ENCODE data around the gene PLXNB1.
"Not testable (repeated sequence)": the region's sequence is repeated elsewhere in the genome, so short reads cannot be mapped to it uniquely, and the experiment has no call there.

The PLXNB1 gene

DNA sequence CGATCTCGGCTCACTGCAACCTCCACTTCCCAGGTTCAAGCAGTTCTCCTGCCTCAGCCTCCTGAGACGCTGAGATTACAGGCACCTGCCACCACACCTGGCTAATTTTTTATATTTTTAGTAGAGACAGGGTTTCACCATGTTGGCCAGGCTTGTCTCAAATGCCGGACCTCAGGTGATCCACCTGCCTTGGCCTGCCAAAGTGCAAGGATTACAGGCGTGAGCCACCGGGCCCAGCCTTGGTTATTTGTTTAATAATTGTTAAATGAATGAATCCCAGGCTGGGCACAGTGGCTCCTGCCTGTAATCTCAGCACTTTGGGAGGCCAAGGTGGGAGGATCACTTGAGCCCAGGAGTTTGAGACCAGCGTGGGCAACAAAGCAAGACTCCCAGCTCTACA is 31.9 kb upstream of the PLXNB1 start:
- DNase-seq, result not testable (repeated sequence)

DNA sequence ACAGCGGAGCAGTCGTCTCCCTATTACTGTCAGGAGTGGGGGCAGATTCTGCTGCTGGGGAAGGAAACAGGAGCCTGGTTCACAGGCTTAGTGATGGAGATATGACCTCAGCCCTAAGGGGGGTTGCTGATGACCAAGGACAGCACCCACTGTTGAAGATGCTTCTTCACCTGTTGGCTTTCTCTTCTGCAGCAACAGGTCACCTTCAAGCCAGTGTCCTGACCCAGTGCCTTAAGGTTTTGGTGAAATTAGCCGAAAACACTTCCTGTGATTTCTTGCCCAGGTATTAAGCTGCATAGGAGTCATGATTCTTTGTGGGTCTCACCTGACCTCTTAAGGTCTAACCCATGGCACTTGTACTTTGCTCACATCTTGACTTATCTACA is 30.6 kb upstream of the PLXNB1 start:
- DNase-seq, result no peak

DNA sequence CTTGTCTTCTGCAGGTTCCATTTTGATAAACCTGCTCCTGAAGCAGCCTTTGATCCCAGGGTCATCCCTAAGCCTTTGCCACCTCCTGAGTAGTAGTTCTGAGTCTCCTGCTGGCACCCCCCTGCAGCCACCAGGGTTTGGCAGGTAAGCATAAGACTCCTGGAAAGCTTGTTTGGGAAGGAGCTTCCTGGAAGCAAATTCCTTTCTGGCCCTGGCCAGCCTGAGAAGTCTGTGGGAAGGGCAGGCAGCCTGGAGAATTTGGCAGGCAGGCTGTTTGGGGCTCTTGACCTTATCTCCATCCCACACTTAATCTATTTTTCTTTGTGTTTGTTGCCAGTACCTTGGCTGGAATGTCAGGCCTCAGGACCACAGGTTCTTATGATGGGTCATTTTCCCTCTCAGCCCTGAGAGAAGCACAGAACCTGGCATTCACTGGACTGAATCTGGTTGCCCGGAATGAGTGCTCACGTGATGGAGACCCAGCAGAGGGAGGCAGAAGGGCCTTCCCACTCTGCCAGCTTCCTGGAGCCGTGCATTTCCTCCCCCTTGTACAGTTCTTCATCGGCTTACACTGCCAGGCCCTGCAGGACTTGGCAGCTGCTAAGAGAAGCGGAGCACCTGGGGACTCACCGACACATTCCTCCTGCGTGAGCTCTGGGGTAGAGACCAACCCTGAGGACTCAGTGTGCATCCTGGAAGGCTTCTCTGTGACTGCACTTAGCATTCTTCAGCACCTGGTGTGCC is 30.1 kb upstream of the PLXNB1 start:
- no peak for DNase-seq

DNA sequence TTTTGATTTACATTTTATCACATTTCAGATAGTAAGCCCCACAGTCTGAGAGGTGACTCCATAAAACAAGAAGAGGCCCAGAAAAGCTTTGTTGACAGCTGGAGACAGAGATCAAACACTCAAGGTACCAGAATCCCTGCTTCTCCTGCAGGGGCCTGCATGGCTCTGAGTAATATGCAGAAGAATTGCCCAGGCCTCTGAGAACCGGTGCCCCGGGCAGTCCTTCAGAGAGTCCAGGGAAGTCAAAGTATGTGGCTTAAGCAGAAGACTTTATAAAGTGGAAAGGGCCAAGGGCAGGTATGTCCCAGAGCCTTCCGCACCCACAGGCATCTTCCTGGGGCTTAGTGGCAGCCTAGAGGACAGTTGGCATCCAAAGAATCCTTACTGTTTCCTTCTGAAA is 29.4 kb upstream of the PLXNB1 start:
- no peak for DNase-seq

DNA sequence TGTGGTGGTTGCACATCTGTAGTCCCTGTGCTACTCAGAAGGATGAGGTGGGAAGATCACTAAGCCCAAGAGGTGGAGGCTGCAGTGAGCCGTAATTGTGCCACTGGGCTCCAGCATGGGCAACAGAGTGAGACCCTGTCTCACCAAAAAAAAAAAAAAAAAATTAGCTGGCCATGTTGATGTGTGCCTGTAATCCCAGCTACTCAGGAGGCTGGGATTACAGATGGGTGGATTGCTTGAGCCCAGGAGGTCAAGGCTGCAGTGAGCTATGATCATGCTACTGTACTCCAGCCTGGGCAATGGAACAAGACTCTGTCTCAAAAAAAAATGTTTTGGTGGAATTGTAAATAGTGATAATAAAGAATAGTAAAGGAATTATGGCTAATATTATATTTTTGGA is 26.6 kb upstream of the PLXNB1 start:
- DNase-seq, result no peak

DNA sequence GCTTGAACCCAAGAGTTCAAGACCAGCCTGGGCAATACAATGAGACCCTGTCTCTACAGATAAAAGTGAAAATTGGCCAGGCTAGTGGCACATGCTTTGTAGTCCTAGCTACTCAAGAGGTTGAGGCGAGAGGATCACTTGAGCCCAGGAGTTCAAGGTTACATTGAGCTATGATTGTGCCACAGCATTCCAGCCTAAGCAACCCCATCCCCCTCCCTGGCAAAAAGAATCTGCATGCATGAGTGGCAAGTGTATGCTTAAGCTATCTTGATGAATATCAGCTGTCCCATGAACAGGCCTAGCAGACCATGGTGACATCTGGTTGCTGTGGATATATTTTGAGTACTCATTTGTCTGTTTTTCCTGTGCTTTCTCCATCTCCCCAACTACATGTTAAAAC is 21.4 kb upstream of the PLXNB1 start:
- no peak for DNase-seq

DNA sequence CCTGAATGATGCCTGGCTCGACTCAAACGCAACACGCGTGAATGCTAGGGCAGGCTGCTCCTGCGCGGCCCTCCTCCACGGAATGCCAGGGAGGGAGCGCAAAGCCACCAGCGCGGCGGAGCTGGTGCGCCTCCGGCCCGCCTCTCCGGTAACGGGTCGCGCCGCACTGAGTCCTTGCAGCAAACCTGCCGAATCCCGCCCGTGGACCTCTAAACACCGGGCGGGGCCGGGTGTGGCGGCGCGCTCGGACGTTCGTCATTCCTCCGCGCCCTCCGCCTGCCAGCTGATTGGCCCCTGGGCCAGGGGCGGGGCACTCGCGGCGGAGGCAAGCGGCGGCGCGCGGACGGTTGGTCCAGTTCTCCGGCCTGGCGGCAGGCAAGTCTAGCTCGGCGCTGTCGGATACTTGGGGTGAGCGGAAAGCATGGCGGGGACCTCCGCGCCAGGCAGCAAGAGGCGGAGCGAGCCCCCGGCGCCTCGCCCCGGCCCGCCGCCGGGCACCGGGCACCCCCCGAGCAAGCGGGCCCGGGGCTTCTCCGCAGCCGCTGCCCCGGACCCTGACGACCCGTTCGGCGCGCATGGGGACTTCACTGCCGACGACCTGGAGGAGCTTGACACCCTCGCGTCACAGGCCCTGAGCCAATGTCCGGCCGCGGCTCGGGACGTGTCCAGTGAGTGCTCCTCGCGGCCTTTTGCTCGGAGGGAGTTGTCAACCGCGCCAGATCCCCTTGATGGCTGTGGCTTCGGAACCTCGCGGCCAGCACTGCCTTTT is 16.7 kb upstream of the PLXNB1 start, which contains the start of gene ATRIP:
Gene ATRIP, plus strand, starts transcription at position 313 of the 769 bp plus-strand sequence. Its CDS starts 109 bp downstream, at position 422.
- DNase-seq, result peak; percentile 77

DNA sequence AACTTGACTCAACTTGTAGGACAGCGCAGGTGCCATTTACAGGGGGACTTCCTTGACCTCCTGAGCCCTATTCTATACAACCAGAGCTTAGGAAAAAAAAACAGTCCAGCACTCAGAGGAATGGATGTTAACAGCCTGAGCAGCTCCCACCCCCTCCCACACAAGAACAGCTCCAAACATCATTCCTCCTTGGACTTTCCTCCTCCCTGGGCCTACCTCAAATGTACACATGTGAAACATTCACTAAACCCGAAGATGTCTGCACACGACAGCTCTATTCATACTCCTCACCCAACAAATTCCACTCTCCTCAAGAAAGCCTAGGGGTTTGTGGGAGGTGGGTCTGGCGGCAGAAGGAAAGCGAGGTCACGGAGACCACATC is 16.1 kb upstream of the PLXNB1 start:
- no peak for DNase-seq

DNA sequence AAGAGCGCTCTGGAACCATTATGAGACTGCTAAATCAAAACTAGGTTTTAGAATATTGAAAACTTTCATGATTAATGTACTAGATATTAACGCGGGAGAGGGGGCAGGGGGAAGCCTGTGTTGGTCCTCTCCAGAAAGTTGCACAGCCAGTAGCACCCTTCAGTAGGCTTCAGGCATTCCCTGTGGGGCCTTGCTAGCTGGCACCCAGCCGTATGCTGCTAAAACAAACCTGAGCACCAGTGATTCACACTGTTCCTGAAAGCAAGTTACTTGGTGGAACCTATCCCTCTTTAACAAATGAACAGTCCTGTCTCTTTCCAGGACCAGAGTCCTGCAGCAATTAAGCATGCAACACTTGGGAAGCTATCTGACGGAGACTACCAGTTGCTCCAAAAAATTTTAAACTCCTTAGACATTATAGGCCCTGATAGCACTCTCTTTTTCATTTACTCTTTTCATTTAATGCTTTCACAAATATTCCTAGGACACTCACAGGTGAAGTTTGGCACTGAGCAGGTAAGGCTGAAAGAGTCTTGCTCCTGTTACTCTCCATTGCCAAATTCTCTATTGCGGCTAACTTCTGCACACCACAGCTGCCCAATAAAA is 15.5 kb upstream of the PLXNB1 start:
- DNase-seq, result no peak

DNA sequence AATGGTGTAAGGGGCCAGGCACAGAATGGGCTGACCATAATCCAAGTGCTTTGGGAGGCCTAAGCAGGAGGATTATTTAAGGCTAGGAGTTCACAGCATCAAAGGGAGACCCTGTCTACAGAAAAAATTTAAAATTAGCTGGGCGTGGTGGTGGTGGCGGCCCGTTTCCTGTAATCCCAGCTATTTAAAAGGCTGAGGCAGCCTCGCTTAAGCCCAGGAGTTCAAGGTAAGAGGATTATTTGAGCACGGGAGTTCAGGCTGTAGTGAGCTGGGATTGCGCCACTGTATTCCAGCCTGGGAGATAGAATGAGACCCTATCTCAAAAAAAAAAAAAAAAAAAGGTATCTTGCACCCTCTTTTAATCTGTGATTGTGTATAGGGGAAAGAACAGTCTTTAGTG is 12.1 kb upstream of the PLXNB1 start:
- DNase-seq, result no peak

DNA sequence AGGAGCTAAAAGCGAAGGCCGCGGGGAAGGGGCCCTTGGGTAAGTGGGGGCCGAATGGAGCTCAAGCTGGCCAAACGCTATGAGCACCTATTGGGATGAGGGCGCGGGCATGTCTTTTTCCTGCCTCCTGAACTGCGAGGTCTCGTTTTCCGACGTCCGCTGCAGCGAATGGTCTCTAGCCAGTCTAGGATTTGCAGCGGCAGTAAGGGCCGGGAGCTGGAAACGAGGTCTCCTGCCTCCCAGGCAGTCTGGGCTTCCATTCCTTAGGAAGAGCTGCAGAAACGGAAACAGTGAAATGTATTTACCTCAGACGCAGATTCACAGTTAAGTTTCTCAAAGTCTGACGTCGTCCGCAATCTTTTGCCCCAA is 10.7 kb upstream of the PLXNB1 start:
- no peak for DNase-seq

DNA sequence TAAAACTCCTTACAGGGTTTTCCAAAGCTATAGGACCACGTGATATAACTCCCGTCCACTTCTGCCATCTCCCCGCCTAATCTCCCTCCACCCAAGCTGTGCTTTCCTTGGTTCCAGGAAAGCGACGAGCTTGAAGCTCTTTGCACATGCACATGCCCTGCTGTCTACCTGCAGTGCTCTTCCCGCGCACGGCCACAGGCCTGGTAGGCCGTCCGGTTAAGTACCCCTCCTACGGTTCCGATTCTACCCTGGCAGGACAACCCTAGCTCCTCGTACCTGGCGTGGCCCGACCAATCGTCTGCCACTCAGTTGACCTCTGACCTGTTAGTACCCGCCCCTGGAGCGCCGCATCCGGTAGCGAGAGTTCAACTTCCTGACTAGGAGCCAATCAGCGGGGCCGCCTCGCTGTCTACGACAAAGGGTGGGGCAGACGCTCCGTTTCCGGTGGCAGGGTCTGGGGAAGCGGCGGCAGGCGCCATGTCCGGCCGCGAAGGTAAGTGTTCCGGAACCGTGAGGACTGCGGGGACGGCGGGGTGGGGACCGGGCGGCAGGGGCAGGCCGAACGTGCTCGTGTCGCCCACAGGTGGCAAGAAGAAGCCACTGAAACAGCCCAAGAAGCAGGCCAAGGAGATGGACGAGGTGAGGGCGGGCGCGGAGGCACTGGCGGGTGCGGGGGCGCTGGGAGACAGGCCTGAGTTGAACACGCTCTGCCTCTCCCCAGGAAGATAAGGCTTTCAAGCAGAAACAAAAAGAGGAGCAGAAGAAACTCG is 10.1 kb upstream of the PLXNB1 start, which contains the start of the genes CCDC51 and TMA7:
Gene CCDC51, minus strand, starts transcription at position 300 of the 770 bp plus-strand sequence. CDS start 4,991 bp downstream, outside the sequence.
Gene TMA7, plus strand, starts transcription at position 438 of the 770 bp plus-strand sequence. Its CDS starts 40 bp downstream, at position 478.
- peak; percentile 97 for DNase-seq

DNA sequence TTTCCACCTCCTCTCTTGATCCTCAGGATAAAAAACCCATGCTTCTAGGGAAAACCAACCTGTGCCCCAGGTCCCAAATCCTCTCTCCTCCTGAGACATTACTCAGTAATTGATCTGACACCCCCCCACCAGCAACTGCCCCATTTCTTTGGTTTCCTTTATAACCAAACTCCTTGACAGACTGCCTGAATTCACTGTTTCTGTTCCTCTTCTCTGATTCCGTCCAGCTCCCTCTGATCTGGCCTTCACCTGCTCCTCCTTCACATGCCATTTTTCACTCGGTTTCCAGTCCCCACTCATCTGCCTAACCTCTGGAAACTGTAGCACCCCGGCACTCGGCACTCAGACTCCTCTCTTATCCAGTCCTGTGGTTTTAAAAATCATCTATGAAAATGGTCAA is 7.9 kb upstream of the PLXNB1 start:
- DNase-seq, result peak; percentile 64

DNA sequence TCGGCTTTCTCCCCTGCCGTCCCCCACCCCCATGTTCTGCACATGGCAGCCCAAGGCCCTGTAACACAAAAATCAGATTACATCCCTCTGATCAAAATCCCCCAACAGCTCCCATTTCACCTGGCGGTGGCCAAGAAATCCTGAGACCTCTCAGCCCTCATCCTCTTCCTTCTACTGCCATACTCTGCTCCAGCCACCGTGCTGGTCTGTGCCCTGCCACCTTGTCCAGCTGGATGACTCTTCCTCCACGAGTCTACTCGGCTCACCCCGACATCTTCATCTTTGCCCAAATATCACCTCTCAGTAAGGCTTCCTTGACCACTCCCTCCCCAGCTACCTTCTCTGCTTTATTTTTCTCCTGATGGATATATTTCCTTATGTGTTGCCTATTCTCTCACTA is 7.0 kb upstream of the PLXNB1 start:
- DNase-seq, result no peak

DNA sequence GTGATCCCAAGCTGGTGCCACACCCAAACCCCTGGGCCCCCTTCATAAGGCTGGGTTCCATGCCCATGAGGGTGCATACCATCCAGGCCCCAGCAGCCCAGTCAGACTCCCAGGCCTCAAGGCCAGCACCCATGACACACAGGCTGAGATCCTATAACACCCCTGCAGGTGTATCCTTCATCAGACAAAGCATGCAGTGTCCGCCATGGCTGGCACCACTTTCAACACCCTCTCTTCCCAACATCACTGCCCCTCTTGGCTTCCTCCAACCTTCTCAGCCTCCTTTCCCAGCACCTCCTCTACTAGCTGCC is 6.5 kb upstream of the PLXNB1 start:
- DNase-seq, result no peak

DNA sequence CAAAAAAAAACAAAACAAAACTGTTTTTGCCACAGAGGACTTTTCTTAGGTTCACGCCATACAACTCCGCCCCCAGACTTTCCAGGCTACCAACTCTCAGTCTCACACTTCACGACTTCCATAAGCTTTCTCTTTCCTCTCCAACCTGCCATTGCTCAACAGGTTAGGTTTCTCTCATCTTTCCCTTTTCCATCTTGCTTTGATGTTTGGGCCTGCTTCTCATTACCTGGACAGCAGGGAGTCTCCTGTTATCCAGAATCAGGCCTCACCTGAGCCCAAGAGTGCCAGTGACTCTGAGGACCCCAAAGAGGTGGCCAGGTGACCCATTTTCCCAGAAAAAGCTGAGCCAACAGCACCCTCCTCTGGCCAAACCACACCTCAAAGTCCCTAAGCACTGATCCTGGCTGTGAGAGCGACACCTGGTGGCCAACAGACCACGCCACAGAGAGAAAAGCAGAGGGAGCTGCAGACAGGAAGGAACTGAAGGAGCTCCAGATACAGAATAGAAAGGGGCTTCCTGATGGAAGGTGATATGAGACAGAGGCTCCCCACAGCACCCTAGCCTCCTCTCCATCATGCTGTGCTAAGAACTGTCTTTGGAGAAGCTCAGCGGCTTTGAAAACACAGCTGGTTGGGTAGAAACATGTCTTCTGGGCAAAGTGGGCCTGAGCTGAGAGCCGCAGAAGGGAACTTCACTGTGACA is 6.0 kb upstream of the PLXNB1 start:
- DNase-seq, result peak; percentile 75

DNA sequence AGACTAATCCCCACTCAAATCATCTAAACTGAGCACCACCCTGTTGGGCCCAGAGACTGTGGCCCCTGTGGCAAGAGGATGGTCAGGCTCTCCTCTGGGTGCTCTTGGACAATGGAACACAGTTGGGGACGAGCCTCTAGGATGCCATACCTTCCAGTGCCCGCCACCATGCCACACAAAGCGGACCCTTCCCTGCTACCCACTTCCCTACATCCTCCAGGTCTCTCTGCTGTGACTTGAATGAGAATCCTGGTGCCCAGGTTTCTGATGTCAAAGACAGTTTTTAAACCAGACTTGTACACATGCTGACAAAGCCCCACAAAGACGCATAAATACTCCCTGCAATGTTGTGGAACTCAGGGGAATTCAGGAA is 5.3 kb upstream of the PLXNB1 start:
- no peak for DNase-seq

DNA sequence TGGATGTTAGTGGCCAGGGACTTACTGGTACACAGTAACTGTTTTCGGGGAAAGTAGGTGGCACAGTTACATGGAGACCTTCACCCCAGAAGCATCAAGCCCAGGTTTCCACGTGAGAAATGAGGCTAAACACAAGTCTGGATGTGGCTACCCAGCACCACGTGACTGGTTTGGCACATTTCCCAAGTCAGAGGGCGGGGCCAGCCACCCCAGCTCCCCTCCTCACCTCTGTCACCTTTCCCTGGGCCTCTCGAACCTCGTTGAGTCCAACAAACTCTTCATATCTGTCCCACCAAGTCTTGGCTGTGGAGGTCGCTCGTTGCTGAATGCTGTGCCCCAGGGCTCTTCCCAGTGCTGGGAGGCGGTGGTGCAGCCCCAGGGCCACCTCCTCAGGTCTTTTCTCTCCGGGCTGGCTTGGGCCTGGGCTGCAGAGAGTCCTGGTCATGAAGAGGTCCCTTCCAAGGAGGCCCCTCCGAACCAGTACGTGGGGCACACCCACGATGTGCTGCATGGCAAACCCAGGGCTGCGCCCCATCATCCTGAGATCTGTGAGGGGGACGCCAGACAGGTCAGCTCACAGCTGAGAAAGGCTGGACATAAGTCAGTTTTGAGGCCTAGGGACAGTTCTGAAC is 4.8 kb upstream of the PLXNB1 start:
- DNase-seq, result no peak

DNA sequence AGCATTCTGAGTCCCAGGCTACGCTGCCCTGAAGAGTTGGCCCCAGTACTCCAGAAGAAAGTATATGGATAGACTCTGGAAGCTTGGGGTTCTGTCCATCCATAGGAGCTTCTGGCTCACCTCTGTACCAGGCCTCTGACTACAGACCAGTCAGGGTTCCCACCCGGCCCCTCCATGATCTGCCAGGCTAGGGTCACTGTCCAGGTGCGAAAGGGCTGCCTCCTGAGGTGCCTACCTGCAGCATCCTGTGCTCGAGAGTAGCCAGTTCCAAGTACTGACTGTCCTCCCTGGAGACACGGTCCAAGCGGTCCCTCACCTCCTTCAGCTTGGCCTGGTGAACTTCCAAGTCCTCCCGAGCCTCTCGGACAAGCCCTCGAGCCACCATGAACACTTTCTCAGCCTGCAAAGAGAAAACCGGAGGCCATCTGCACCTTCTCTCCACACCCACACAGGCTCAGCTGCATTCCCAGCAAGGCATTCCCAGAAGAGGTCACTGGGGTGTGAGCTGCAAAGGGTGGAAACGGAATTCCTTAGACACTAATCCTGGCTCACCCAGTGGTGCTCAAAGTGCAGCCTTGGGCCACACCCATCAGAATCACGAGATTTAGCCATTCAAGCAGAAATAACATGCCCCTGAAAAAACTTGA is 3.7 kb upstream of the PLXNB1 start:
- DNase-seq, result no peak

DNA sequence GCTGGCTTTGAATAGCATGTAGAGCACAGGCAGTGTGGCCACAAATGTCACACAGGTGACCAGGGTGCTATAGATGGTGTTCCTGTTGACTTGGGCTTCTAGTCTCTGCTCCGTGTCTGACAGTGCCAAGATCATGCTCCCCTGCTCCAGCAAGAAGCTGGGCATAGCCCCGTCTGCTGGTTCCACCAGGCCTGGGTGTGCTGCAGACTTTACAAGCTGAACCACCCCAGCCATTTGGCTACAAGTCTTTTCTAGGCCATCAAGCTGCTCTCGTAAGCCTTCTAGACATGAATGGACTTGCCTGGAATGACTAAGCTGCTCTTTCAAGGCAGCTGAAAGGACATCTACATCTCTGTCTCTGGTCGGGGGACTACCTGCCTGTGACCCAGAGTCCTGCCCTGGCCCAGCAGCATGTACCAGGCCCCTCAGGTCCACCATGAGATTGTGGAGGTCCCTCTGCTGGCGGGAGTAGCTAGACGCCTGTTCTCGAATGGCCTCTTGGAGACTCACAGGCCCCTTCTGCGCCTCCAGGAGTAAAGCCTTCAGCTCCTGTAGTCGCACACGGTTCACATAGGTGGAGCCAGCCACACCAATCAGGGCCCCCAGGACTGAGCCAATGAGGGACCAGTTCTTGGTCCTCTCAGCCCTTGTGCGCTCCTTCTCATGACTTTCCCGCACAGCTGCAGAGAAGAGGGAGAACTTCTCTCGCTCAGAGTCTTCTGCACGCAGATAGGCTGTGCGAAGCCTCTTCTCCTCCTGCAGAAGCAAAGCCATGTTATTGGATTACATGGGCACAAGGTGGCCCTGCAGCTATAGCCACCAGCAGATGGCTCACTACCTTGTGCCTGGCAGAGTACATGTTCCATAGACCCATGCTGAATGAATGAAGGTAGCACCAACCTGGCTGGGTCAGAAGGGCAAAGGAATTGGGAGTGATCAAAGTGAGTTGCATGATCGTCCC is 2.8 kb upstream of the PLXNB1 start:
- no peak for DNase-seq

Data from MV-4-11 (cell line).